Activated T-cell treated with anti-CD3 and anti-CD28 coated beads for 24 hours (primary cell): Measurements from ENCODE around the gene SFTPB.
"Not testable (repeated sequence)": the region's sequence is repeated elsewhere in the genome, so short reads cannot be mapped to it uniquely, and the experiment has no call there.

Experiments
- DNase-seq: peaks from one replicate; pipeline ENCODE4 v3.0.0-alpha.2; 2020; ENCODE audit warnings: low read depth

SFTPB gene

DNA sequence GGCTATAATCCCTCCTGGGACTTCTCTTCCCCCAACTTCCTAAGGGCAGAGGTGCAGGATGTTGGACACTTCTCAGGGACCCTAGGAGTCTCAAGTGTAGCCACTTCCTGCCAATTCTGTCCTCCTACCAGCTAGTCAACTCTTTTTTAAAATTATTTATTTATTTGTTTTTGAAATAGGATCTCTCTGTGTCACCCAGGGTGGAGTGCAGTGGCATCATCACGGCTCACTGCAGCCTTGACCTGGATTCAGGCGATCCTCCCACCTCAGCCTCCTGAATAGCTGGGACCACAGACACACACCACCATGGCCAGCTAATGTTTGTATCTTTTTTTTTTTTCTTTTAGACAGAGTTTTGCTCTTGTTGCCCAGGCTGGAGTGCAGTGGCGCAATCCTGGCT lies 11.5 kb downstream of the SFTPB start:
- DNase-seq, result no peak

DNA sequence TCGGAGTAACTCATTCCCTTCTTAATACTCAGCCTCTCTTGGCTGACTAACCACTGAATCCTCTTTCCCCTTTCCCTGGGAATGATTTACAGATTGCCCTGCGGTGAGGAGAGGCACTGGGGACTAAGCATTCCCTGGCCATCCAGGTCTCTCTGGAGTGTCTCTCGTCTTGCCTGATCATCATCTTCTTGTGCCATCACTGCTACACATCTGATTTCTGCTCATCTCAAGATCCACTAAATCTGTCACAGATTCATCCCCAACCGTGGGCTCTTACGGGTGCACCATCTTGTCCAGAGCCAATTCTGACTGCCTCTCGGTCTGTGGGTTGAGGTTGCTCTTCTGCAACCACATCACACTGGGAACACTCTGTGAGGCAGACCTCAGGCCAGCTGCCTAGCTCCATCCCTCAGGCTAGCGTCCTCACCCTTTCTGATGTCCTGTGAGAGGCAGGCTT lies 12.0 kb downstream of the SFTPB start:
- no peak for DNase-seq

DNA sequence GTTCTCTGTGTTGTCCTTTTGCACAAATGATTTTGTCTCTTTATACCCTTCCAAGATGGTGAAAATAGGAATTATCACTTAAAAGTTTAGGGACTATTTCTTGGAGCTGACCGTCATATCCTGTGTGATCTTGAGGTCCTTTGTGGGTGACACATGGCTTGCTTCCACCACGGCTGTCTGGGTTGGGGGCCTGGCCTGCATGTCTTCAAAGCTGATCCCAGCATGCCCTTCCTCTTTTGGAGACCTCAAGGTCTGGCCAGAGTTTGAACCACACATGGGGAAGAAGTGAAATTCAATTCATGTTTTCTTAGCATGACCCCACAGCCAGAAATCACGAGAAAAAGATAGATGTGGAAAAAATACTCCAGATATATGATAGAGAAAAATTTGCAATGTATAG lies 14.0 kb downstream of the SFTPB start:
- DNase-seq, result no peak

DNA sequence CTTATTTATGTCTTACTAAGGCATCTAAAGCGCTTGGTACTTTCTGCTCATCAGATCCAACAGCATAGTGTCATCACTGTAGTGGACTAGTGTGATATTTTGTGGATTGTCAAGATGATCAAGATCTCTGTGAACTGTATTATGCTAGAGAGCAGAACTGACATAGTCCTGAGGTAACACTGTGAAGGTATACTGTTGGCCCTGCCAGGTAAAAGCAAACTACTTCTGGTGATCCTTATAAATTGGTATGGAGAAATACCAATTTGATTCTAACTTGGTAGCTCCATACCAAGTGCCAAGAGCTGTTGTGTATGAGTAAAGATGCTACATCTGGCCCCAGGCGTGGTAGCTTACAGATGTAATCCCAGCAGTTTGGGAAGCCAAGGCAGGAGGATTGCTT lies 15.9 kb downstream of the SFTPB start:
- DNase-seq, result no peak

DNA sequence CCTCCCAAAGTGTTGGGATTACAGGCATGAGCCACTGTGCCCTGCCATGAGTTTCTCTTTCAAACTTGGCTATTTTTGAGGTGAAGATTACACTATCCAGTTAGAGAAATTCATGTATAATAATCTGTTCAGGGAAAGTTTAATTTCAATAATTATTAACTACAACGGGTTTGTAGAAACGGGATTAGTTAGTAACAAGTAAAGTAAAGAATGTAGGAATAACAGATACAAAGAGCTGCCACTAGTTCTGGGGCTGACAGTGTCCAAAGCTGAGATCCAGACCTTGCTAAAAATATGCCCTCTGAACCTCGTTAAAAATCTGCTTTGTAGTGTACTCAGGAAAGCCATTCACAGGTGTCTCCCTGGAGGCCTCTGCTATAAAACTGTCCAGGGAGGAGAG lies 16.9 kb downstream of the SFTPB start:
- DNase-seq, result no peak

DNA sequence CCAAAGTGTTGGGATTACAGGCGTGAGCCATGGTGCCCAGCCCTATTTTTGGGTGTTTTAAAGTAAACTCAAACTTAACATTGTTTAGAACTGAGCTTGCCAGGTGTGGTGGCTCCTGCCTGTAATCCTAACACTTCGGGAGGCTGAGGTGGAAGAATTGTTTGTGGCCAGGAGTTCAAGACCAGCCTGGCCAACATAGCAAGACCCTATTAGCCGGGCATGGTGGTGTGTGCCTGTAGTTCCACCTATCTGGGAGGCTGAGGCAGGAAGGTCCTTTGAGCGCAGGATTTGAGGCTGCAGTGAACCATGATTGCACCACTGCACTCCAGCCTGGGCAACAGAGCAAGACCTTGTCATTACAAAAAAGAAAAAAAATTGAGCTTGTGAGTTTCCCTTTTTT lies 17.5 kb downstream of the SFTPB start:
- DNase-seq, result no peak

DNA sequence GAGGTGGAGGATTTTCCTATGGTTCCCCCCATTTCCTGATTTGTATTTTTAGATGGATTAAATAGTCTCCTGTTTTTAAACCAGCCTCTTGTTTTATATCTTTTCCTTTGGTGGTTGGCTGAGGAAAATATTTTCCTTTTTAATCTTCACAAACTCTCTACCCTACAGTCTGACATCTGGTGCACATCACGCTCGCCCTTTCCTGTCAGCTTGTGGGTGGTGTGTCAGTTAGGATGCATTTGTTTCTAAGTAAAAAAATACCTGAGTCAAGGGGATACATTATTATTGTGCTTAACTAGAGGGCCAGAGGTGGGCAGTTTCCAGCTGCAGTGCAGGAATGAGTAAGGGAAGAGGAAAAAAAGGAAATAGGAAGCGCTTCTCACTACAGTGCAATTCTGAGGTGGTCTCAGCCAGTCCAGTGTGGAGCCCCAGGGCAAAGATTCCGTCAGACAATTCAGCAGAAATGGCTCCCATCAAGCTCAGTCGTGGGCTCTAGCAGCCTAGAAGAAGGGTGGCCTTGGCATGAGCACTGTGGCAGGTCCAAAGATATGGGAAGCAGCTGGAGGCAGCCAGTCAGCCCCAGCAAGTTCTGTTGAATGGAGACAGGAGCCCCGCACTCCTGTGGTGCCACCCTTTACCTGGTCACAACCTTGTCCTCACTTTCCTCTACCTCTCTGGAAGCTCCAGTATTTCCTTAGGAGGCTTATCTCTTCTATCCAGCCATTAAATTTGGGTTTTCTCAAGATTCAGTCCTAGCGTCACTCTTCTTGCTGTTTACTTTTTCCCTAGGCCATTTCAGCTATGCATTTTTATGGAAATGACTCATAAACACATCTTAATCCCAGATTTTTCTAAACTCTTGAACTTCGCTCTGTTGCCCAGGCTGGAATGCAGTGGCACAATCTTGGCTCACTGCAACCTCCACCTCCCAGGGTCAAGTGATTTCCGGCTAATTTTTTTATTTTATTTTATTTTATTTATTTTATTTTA lies 18.5 kb downstream of the SFTPB start:
- no peak for DNase-seq

DNA sequence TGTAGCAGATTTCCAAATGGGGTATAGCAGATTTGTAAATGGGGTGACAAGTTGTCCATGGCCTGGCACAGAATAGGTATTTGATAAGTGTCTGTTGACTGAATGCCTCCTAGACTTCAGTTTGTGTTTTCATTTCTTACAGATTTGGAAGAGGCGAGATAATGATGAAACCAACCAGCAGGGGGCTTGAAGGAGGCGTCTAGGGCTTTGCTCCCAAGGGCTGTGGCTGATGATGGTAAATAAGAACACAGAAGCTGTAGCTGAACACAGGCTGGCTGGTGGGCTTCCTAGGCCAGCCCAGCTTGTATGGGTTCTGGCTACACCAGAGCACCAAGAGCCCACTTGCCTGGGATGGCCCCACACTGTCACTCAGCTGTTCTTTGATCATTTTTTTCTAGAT lies 19.4 kb downstream of the SFTPB start:
- no peak for DNase-seq

DNA sequence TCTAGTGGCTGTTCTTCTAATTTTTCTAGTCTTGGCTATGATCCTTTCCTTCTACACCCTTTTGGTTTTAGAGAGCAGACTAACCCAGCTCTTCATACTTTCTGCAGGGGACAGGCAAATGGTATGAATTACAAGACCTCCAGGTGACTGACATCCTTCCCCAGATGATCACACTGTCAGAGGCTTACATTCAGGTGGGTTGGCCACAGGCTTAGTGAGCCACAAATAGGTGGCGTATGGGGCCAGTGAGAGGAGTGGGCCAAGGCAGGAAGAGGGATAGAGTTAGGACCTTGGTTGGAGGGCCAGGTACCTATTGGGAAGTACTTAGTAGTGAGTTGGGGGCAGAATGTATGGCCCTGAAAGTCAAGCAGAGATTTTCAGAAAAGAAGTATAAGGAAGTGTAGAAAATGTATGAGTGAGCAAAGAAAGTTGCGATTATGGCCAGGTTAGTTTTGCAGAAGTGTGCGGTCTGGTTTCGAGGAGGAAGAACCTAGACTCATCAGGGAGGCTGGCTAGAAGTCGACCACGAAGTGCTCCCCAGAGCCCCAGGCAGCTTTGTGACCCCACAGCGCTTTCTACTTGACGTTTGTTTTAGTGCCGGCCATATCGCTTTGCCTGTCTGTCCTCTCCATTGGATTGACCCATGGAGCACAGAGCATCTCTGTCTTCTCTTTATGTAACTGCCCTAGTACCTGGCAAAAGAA lies 20.0 kb downstream of the SFTPB start:
- DNase-seq, result no peak

DNA sequence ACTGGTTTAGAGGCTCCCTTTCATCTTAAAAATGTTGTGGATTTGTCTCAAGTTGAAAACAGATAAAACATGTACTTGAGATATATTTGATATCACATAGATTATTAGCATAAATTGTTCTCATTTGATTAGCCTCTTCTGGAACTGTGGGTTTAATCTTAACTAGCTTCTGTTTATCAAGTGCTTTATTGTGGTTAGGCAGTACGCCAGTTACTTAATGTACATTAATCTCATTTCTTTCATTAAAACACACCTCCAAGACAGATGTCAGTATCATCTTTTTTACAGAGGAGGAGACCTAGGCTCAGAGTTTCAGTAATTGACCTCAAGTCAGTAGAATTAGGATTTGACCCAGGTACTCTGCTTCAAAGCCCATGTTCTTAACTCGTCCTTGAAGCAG lies 21.8 kb downstream of the SFTPB start:
- no peak for DNase-seq

DNA sequence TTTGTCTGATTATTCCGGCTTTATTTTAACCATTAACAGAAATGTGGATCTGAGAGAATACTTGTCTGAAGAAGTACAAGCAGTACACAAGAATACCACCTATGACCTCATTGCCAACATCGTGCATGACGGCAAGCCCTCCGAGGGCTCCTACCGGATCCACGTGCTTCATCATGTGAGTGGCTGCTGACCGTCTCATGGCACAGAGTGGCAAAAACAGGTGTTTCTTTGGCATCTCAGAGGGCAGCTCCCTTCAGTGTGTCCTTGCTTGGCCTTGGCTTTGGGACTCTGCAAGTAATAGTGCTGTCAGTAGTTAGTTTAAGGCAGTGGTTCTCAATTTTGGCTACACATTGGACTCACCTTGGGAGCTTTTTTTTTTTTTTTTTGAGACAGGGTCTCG lies 23.1 kb downstream of the SFTPB start:
- no peak for DNase-seq

DNA sequence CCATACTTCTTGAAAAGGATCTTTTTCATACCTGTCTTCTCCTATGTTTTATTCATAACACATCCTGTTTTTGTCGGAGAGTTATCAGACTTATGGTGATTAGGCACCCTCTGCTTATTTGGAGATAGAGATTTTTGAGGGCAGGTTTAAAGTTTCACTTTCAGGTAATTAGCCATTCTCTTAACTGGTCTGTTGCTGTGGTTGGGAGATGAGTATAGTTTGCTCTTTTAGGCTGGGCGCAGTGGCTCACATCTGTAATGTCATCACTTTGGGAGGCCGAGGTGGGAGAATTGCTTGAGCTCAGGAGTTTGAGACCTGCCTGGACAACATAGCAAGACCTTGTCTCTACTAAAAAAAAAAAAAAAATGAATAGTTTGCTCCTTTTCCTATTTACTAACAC lies 25.3 kb downstream of the SFTPB start:
- DNase-seq, result no peak

DNA sequence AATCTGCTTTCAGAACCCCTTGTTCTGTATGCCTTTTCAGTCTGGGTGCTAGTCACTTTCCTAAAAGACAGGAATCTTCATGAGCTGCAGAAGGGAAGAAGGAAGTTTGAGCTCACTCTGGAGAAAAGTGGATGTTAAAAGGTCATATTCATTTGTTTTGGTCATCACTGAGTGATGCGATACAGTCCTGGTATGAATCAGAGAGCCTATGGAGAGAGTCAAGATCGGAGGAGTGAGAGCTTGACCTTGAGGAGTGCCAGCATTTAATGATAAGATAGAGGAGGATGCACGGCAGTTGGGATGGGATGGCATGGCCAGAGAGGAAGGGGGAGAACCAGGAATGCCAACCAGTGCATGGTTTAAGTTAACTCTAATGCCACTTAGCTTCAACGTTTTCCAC lies 32.4 kb downstream of the SFTPB start:
- DNase-seq, result no peak

DNA sequence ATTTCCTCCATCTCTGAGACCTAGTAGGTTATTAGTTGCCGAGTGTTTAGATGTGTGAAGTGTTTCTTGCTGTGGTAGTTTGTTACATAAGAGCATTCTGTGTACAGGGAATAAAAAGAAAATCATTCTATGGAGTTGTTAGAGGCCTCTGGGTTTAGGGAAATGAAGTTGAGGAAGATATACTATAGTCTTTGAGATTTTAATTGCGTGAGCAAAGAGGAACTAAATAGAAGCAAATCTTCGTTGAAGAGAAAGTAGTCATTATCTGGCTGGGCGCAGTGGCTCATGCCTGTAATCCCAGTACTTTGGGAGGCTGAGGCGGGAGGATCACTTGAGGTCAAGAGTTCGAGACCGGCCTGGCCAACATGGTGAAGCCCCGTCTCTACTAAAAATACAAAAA lies 33.0 kb downstream of the SFTPB start:
- DNase-seq, result no peak

DNA sequence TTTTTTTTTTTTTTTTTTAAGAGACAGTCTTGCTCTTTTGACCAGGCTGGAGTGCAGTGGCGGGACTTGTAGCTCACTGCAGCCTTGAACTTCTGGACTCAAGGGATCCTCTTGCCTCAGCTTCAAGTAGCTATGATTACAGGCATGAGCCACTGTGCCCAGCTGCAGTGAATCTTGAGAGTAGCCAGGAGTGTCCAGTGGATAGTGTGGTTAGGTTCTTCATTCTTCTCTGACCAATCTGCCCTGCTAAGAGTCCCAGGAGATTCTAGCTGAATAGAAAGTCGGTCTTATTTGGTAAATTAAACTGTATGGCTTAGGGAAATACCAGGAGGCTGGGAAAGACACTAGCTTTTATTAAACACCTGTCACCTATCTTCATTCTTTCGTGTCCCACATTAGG lies 36.7 kb downstream of the SFTPB start:
- DNase-seq, result no peak

DNA sequence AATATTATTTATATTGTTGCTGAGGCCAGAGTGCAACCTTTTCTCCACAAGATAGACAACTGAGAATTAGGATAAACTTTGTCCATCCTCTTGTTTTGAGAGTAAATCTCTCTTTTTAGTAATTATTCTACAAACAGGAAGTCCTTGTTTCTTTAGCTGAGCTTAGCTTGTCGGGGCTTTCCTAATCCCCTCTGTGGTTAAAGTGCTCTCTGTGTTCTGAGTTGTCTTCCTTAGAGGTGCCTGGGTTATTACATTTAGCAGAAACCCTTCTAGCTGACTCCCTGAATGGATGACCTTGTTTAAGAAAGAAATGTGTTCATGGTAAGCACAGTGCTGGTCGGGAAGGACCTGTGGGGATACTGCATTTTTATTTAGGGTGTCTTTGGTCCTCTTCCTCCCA lies 39.3 kb downstream of the SFTPB start:
- DNase-seq, result no peak

DNA sequence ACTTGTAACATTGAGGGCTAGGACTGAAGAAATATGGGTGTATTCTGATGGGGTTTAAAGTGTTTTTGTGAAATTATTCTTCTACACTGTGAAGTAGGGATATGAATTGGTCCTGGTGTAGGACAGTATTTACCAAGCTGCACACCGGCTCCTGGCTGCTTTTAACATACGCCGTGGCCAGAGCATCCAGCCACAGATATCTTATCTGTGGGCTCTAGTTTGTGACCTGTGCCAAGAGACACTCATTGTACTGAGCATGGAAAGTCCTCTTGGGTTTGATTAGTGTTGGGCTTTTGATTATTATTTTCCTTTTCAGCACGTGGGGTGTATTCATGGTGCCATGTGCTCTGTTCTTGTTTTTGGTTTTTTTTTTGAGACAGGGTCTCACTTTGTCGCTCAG lies 44.0 kb downstream of the SFTPB start:
- no peak for DNase-seq

DNA sequence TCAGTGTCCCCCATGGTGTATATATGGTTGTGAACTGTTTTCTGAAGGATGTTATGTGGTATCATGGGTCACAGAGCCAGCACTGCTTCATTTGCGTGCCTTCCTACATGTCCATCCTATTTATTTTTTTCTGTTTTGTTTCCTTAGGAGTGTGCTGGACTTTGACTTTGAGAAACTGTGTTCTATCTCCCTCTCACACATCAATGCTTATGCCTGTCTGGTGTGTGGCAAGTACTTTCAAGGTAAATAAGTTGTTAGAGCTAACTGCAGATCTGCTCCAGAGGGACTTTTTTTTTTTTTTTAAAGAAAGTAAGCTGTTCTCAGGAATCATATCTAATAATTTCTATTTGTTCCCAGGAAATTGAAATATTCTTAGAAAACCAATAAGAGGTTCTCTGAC lies 46.7 kb downstream of the SFTPB start:
- no peak for DNase-seq

DNA sequence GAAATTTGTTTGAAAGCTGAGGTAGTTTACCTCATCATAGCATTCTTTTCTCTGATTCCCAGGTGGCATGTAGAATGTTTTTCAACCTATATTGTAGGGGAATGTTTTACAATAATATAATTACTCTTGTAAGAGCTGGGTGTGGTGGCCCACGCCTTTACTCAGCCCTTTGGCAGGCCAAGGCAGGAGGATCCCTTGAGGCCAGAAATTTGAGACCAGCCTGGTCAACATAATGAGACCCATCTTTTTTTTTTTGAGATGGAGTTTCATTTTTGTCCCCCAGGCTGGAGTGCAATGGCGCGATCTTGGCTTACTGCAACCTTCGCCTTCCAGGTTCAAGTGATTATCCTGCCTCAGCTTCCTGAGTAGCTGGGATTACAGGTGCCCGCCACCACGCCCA lies 48.4 kb downstream of the SFTPB start:
- DNase-seq, result no peak

DNA sequence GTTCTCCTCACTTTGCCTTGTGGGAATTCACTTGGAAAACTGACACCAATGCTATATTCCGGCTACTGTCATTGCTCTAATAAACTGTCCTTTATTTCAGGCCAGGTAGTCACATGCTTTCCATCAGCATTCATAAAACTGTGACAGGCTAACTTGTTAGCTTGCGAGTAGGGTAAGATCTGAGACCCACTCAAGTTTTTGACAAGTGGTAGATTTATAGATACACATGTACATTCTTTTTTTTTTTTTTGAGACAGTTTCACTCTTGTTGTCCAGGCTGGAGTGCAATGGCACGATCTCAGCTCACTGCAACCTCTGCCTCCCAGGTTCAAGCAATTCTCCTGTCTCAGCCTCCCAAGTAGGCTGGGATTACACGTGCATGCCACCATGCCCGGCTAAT lies 50.3 kb downstream of the SFTPB start:
- DNase-seq, result not testable (repeated sequence)

DNA sequence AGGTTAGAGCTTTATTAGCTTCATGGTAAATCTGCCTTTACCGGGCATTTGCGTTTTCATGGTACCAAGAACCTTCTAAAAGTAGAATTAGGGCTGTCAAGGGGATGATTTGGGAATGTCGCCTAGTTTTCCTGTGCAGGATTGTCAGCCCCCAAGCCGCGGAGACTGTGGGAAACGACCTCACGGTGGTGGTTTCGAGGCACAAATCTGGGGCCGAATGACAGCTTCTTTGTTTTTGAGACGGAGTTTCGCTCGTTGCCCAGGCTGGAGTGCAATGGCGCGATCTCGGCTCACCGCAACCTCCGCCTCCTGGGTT lies 52.6 kb downstream of the SFTPB start:
- no peak for DNase-seq

DNA sequence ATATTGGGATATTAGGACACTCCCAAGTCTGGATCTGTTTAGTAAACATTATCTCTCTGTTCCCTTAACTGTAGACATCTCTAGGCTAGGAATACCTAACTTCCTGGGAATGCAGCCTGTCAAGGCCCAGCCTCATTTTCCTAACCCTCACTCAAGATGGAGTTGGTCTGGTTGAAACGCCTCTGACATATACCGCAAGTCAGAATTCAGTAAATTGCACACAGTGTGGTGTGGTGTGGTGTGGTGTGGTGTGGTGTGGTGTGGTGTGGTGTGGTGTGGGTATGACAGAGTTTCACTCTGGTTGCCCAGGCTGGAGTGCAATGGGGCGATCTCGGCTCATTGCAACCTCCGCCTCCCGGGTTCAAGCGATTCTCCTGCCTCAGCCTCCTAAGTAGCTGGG lies 53.2 kb downstream of the SFTPB start:
- DNase-seq, result not testable (repeated sequence)

DNA sequence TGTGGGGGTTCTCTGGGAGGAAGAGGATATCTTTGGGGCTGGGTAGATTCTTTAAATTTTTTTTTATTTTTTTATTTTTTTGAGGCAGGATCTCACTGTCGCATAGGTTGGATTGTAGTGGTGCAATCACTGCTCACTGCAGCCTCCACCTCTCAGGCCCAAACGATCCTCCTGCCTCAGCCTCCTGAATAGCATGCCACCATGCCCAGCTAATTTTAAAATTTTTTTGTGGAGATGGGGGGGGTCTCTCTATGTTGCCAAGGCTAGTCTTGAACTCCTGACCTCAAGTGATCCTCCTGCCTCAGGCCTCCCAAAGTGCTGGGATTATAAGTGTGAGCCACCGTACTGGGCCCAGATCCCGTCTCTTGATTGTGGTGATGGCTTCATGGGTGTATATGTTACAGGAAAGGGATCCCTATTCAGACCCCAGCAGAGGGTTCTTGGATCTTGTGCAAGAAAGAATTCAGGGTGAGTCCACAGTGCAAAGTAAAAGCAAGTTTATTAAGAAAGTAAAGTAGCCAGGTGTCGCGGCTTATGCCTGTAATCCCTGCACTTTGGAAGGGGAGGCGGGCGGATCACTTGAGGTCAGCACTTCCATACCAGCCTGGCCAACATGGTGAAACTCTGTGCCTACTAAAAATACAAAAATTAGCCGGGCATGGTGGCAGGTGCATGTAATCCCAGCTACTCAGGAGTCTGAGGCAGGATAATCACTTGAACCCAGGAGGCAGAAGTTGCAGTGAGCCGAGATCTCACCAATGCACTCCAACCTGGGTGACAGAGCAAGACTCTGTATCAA lies 54.1 kb downstream of the SFTPB start:
- DNase-seq, result no peak
